Measurements from ENCODE around the gene NRP2.

GRCh38 chr2:205792908-205793307 lies 110.6 kb downstream of the NRP2 start:
- TF ChIP-seq CTCF (conservative IDR thresholded peaks at IDR 0.05) (no peak), EZH2 (IDR thresholded peaks at IDR 0.05; ENCODE audit: low read depth) (no peak)

All from PC-9 (cell line).